Muscle layer of duodenum (tissue), 2 donors: ENCODE measurements around the gene ERFE.
A peak's percentile ranks its signal among the peaks of the same experiment; 100 is the strongest.

ENCODE experiments used
- H3K27ac ChIP-seq: one replicate; pipeline ENCODE4 v1.7.0; 2013; ENCODE audit warnings: mild to moderate bottlenecking, low read length
- H3K27me3 ChIP-seq: one replicate; pipeline ENCODE4 v1.7.0; 2013; ENCODE audit warnings: low read depth, mild to moderate bottlenecking, control low read depth, low read length
- H3K36me3 ChIP-seq, 2 donors: one replicate each; pipeline ENCODE4 v1.7.0; 2013; ENCODE audit warnings: low read length in 2 of 2, control low read depth in 1 of 2, mild to moderate bottlenecking in 1 of 2; ENCODE audit not compliant: insufficient read depth in 2 of 2, control insufficient read depth in 1 of 2
- H3K4me1 ChIP-seq, 2 donors: one replicate each; pipeline ENCODE4 v1.7.0; 2013; ENCODE audit warnings: low read length in 2 of 2, mild to moderate bottlenecking in 2 of 2, control low read depth in 1 of 2, moderate library complexity in 1 of 2; ENCODE audit not compliant: insufficient read depth in 2 of 2, control insufficient read depth in 1 of 2
- H3K4me3 ChIP-seq, 2 donors: one replicate each; pipeline ENCODE4 v1.7.0; 2013; ENCODE audit warnings: low read length in 2 of 2, low read depth in 1 of 2, mild to moderate bottlenecking in 1 of 2
- H3K9me3 ChIP-seq, 2 donors: one replicate each; pipeline ENCODE4 v1.7.0; 2013; ENCODE audit warnings: low read length in 2 of 2, control low read depth in 1 of 2, mild to moderate bottlenecking in 1 of 2; ENCODE audit not compliant: control insufficient read depth in 1 of 2
- donor health status: healthy.

Gene ERFE

DNA sequence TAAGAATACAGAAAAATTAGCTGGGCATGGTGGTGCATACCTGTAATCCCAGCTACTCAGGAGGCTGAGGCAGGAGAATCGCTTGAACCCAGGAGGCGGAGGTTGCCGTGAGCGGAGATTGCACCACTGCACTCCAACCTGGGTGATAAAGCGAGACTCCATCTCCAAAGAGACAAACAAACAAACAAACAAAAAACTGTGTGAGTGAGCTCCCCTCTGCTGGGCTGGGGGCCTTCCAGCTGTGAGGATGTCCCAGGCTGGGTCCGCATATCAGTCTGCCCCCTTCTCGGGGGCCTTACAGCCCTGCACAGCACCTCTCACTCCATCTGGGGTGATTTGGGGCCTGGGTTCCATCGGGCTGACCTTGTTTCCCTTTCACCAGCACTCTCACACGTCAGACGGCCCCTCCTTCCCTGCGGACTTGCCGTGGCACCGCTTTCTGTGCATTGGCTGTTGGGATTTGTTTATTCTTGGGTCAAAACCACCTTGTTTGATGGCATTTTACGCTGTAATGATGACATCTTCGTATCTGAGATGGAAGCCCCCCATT is 23.1 kb upstream of the ERFE start:
- no peaks in the 10 kb centered on the region for H3K9me3 ChIP-seq
- H3K36me3 ChIP-seq = peaks cover 0 to 1% of the 10 kb centered on the region in 2 donors
- no peak overlapping the region for H3K27ac ChIP-seq
- H3K4me3 ChIP-seq = no peak overlapping the region
- H3K27me3 ChIP-seq = no peaks in the 10 kb centered on the region
- peaks cover 0 to 17% of the 10 kb centered on the region in 2 donors for H3K4me1 ChIP-seq

DNA sequence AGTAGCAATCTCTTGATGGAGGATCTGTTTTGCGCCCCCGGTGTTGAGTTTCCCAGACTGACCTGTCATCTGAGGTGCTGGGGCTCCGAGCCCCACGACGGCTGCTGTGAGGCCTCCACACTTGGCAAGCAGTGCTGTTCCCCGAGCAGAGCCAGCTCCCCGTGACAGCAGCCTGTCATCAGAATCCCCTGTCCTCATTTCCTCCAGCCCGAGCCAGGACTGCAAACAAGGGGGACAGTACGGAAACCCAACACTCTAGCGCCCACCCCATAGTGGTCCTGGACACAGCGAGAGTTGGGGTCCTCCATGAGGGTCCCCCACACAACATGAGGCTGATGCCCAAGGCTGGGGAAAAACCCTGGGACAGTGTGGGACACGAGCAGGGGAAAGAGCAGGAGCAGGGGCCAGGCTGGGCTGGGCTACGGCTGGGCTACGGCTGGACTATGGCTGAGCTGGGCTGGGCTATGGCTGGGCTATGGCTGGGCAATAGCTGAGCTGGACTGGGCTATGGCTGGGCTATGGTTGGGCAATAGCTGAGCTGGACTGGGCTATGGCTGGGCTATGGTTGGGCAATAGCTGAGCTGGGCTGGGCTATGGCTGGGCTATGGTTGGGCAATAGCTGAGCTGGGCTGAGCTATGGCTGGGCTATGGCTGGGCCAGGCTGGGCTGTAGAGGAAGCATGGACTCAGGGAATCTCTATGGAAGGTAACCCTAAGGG is 21.8 kb upstream of the ERFE start:
- Histone ChIP-seq H3K27me3 (no peaks in the 10 kb centered on the region), H3K9me3 (no peaks in the 10 kb centered on the region), H3K4me1 (peaks cover 0 to 23% of the 10 kb centered on the region in 2 donors), H3K36me3 (peaks cover 0 to 3% of the 10 kb centered on the region in 2 donors), H3K27ac (no peak overlapping the region), H3K4me3 (no peak overlapping the region)

DNA sequence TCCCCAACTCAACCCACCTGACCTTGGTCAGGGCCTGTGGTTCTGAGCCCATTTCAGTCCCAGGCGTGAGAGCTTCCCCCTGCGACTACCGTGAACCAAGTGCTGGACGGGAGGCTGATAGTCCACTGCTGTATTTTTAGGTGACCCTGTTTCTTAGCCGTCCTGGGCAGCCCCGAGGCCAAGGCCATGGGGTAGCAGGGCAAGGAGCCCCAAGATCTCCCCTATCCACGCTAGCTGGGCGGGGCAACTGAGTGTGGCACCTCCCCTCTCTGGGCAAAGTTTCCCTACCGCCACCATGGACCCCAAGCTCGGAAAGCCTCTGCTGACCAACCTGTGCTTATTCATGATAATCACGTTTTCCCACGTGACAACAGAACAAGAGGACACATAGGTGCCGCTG is 20.9 kb upstream of the ERFE start:
- Histone ChIP-seq H3K9me3 (no peaks in the 10 kb centered on the region), H3K27me3 (no peaks in the 10 kb centered on the region), H3K4me3 (no peak overlapping the region), H3K27ac (no peak overlapping the region), H3K4me1 (peaks cover 0 to 27% of the 10 kb centered on the region in 2 donors), H3K36me3 (peaks cover 0 to 3% of the 10 kb centered on the region in 2 donors)

DNA sequence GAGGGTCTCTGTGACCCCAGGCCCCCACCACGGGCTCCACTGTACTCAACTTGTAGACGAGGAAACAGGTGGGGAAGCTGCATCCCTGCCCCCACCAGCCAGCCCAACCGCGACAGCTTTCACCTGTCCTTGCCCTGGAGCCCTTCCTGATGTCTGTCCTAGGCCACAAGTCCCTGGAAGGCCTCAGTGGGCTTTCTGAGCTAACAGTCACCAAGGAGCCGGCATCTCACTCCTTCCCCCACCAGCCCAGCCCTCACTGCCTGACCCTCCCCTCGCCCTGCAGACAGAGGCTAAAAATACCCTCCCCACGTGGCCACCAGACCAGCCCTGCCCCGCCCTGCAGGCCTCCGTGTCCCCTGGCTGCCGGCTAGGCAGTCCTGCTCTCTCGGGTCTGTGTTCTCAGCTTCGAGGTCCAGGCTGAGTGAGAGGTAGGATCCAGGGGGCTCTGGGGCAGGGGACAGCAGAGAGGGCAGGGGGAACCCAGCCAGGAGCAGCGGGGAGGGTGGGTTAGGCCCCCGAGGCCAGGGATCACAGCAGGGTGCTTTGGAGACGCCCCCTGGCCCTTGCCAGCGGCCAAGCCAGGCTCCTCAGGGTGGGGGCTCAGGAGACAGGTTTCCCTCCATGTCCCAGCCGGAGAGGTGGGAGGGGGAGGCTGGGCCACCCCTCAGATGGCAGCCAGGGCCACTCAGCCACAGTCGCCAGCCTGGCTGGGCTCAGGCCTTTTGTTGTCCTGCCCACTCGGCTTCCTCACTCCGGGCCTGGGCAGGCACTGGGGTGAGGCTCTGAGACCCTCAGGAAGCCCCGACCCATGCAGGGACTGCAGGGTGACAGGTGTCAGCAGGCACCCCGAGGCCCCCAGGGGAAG is 20.2 kb upstream of the ERFE start, which contains the start of gene KLHL30:
Gene KLHL30 (plus strand): TSS at position 338 of the 865 bp plus-strand sequence. CDS start 2,087 bp downstream, outside the sequence.
- no peaks in the 10 kb centered on the region for H3K9me3 ChIP-seq
- peaks cover 0 to 3% of the 10 kb centered on the region in 2 donors for H3K36me3 ChIP-seq
- H3K4me3 ChIP-seq = peak within 1 kb of the TSS in 1 of 2 donors; percentile 45
- no peaks in the 10 kb centered on the region for H3K27me3 ChIP-seq
- no peak within 1 kb of the TSS for H3K27ac ChIP-seq
- peaks cover 0 to 33% of the 10 kb centered on the region in 2 donors for H3K4me1 ChIP-seq

DNA sequence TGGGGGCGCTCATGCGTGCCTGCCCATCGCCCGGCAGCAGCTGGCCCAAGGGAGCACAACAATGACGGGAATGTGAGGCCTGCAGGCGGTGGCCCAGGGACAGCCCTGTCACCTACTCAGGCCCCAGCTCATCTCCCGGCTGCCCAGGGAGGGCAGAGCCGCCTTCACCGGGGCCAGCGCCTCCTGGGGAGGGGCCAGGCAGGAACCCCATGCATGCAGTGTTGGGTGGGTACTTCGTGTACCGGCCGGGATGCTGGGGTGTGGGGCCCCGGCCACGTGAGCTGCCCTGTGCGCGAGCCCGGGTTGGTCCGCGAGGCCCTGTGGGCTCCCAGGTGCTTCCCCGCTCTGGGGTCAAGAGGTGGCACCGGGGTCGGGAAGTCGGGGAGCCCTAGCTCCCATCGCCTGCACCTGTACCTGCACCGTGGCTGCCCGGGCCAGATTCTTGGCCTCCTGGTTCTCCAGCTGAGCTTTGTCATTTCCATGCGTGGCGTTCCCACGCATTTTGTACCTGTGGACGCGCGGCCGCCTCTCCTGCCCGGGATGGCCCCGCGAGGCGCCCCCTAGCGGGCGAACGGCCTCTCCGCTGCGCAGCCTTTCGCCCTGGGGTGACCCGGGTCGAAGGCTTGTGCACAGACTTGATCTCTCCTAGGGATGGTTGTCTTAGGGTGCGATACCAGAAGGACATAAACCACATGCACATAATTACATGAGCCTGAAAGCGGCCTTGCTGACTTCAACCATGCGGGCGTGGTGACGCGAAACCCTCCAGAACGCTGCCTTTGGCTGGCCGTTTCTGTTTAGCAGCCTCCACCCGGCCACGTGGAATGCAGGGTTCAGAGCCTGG is 19.4 kb upstream of the ERFE start:
- Histone ChIP-seq H3K27ac (no peak overlapping the region), H3K4me3 (peak overlapping the region in 1 of 2 donors; percentile 45), H3K4me1 (peaks cover 0 to 34% of the 10 kb centered on the region in 2 donors)

DNA sequence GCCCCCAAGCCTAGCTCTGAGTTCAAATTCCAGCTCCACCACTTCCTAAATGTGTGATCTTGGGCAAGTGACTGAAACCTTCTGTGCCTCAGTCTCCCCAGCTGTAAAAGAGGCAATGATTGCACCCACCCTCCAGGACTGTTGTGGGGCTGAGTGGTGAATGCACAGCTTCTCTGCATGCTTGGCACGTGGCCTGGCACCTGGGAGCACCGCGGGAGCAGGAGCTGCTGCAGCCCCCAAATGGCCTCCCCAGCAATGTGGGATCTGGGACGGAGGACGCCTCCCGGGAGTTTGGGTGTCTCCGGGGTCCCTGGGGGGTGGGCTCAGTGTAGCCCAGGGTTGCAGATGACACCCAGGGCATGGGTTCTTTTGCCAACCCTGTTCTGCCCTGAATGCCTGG is 18.7 kb upstream of the ERFE start:
- H3K4me1 ChIP-seq = peaks cover 0 to 34% of the 10 kb centered on the region in 2 donors
- no peaks in the 10 kb centered on the region for H3K27me3 ChIP-seq
- H3K9me3 ChIP-seq = no peaks in the 10 kb centered on the region
- no peak overlapping the region for H3K27ac ChIP-seq
- no peak overlapping the region for H3K4me3 ChIP-seq
- H3K36me3 ChIP-seq = peaks cover 0 to 3% of the 10 kb centered on the region in 2 donors

More for the DNA sequence above, 19.4 kb upstream of the ERFE start:
- H3K27me3 ChIP-seq = no peaks in the 10 kb centered on the region
- H3K36me3 ChIP-seq = peaks cover 0 to 3% of the 10 kb centered on the region in 2 donors
- H3K9me3 ChIP-seq = no peaks in the 10 kb centered on the region

DNA sequence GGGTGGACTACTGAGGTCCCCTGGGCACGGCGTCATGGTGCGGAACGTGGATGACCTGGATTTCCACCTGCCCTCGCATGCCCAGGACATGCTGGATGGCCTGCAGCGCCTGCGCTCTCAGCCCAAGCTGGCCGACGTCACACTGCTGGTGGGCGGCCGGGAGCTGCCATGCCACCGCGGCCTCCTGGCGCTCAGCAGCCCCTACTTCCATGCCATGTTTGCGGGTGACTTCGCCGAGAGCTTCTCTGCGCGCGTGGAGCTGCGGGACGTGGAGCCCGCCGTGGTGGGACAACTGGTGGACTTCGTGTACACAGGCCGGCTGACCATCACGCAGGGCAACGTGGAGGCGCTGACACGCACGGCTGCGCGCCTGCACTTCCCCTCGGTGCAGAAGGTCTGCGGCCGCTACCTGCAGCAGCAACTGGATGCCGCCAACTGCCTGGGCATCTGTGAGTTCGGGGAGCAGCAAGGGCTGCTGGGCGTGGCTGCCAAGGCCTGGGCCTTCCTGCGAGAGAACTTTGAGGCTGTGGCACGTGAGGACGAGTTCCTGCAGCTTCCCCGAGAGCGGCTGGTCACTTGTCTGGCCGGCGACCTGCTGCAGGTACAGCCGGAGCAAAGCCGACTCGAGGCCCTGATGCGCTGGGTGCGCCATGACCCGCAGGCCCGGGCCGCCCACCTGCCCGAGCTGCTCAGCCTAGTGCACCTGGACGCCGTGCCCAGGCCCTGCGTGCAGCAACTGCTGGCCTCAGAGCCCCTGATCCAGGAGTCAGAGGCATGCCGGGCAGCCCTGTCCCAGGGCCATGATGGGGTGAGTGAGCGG is 17.8 kb upstream of the ERFE start:
- no peak overlapping the region for H3K4me3 ChIP-seq
- H3K27me3 ChIP-seq = no peaks in the 10 kb centered on the region
- no peak overlapping the region for H3K27ac ChIP-seq
- no peaks in the 10 kb centered on the region for H3K9me3 ChIP-seq
- H3K36me3 ChIP-seq = peaks cover 0 to 3% of the 10 kb centered on the region in 2 donors
- peaks cover 0 to 34% of the 10 kb centered on the region in 2 donors for H3K4me1 ChIP-seq

DNA sequence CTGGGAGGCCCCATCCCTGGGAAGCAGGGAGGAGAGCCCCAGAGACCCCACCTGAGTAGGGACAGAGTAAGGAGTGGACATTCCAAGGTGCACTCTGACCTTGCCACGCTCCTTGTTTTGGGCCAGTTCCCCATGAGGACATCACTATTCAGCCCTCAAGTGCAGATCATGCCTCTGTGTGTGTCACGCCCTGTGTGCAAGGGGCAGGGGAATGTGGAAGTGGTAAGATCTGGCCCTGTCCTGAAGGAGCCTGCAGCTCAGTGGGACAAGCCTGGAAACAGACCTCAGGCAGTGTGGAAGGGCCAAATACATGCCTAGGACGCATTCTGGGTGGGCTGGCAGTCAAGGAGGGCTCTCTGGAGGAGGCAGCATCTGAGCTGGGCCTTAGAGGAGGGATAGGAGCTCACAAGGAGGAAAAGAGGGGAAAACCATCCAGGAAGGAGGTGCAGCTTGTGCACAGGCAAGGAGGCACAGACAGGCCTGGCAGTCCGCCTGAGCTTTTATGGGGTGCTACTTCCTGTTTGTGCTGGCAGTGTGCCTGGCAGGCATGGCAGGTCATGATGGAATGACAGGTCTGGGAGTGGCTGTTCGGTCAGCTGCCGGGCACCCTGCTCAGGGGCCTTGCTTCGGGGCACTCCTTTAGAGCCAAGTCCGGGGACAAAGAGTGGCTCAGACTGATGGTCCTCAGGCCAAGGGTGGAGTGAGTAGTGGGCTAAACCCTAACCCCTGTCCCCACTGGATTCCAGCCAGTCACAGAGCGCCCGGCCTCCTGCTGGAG is 17.0 kb upstream of the ERFE start:
- Histone ChIP-seq H3K4me3 (no peak overlapping the region), H3K4me1 (peaks cover 0 to 34% of the 10 kb centered on the region in 2 donors), H3K27me3 (no peaks in the 10 kb centered on the region), H3K36me3 (peaks cover 0 to 3% of the 10 kb centered on the region in 2 donors), H3K27ac (no peak overlapping the region), H3K9me3 (no peaks in the 10 kb centered on the region)

DNA sequence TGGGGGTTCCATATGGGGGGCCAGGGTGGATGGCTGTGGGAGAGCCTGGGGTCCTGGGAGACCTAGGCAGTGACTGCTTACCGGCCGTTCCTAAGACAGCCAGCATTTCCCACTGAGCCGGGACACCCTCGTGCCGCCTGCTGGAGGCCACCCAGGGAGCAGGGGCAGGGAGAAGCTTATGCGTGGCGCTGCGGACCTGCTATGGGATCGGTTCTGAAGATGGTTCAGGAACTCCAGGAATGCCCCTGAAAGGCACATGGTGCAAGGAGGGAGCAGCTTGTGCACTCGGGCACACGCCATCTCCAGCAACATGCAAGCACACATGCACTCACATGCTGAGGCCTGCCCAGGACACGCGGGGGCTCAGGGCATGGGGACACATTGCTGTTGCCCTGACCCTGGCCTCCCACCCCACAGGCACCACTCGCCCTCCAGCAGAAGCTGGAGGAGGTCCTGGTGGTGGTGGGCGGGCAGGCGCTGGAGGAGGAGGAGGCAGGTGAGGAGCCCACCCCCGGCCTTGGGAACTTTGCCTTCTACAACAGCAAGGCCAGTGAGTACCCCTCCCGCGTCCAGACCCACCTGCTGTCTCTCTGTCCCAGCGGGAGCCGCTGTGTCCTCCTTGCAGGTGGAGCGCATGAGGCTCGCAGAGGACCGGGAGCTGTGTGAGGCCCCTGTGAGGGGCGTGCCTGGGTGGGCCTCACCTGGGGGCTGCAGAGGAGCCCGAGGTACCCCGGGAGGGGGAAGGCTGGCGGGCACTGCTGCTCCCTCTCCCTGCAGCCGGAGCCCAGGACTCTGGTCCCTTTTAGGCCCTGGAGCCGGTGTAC is 16.2 kb upstream of the ERFE start:
- H3K9me3 ChIP-seq = no peaks in the 10 kb centered on the region
- no peaks in the 10 kb centered on the region for H3K27me3 ChIP-seq
- no peak overlapping the region for H3K4me3 ChIP-seq
- no peak overlapping the region for H3K27ac ChIP-seq
- peaks cover 0 to 34% of the 10 kb centered on the region in 2 donors for H3K4me1 ChIP-seq
- H3K36me3 ChIP-seq = peaks cover 0 to 3% of the 10 kb centered on the region in 2 donors
